SK-N-SH (cell line): Measurements from ENCODE around the gene ADCYAP1R1.

ENCODE experiments used
- CHD2 ChIP-seq: fragments of 150-350 bp; IDR thresholded peaks from 2 replicates; pipeline ENCODE4 v1.6.1; 2018; ENCODE audit warnings: low read length; ENCODE audit not compliant: partially characterized antibody
- ELF1 ChIP-seq: IDR thresholded peaks from 2 replicates; pipeline ENCODE4 v1.4.0; 2012
- EP300 ChIP-seq, 2 experiments: IDR thresholded peaks; 2 replicates each; pipeline versions ENCODE4 v1.4.0 to v1.6.1; 2012; ENCODE audit warnings: borderline replicate concordance in 1 of 2, low read depth in 1 of 2, low read length in 1 of 2
- GABPA ChIP-seq: IDR thresholded peaks from 2 replicates; pipeline ENCODE4 v1.4.0; 2012; ENCODE audit warnings: low read depth, mild to moderate bottlenecking
- JUND ChIP-seq: IDR thresholded peaks from 2 replicates; pipeline ENCODE4 v1.4.0; 2012
- POLR2AphosphoS5 ChIP-seq: IDR thresholded peaks from 2 replicates; pipeline ENCODE4 v1.6.1; 2012; ENCODE audit warnings: low read depth, low read length
- RFX5 ChIP-seq: IDR thresholded peaks from 2 replicates; pipeline ENCODE4 v1.6.1; 2012; ENCODE audit warnings: mild to moderate bottlenecking, improper control_type of control experiment, low read length
- TAF1 ChIP-seq: IDR thresholded peaks from 2 replicates; pipeline ENCODE4 v1.6.1; 2012; ENCODE audit warnings: low read depth, mild to moderate bottlenecking, low read length, moderate library complexity, borderline replicate concordance
- TF ChIP-seq, protein P1 (sequence below): fragments of 200-600 bp; sonication (generic); IDR thresholded peaks from 2 replicates; pipeline ENCODE4 v1.6.1; 2017; ENCODE audit warnings: antibody characterized with exemption, mild to moderate bottlenecking, moderate library complexity
- TF ChIP-seq, protein P2 (sequence below): fragments of 150-350 bp; IDR thresholded peaks from 2 replicates; pipeline ENCODE4 v1.6.1; 2017; ENCODE audit warnings: antibody characterized with exemption, low read length, low read depth, borderline replicate concordance

DNA sequence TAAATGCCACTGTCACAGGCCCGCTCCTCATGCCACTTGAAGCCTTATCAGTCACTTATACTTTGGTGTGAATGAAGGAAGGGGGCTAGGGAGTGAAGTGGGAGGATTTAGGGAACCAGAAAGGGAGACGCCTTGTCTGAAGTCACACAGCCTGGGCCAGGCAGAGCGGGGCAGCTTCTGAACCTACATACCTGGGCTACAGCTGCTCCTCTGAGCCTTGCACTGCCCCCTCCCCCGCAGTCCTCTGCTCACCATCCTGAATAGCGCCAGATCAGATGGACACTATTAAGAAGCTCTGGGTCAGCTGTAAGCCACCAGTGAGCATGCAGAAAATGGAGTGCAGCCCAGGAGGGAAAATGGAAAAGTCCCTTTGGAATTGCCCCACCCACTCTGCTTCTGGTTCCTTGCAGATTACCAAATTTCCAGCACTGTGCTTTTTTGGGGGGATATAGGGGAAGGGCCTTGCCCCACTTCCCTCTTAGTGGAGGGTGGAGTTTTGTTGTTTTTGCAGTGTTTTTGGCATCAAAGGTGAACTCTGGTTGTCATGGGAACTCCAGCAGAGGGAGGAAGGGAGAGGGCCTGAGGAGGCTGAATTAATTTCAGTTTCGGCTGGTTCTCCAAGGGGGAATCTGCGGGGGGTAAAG is 35.0 kb upstream of the ADCYAP1R1 start:
- TF ChIP-seq, protein P1, sequence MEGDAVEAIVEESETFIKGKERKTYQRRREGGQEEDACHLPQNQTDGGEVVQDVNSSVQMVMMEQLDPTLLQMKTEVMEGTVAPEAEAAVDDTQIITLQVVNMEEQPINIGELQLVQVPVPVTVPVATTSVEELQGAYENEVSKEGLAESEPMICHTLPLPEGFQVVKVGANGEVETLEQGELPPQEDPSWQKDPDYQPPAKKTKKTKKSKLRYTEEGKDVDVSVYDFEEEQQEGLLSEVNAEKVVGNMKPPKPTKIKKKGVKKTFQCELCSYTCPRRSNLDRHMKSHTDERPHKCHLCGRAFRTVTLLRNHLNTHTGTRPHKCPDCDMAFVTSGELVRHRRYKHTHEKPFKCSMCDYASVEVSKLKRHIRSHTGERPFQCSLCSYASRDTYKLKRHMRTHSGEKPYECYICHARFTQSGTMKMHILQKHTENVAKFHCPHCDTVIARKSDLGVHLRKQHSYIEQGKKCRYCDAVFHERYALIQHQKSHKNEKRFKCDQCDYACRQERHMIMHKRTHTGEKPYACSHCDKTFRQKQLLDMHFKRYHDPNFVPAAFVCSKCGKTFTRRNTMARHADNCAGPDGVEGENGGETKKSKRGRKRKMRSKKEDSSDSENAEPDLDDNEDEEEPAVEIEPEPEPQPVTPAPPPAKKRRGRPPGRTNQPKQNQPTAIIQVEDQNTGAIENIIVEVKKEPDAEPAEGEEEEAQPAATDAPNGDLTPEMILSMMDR = no peak
- no peak for TF ChIP-seq TAF1
- TF ChIP-seq RFX5 = no peak
- no peak for TF ChIP-seq ELF1
- TF ChIP-seq POLR2AphosphoS5 = no peak
- no peak for TF ChIP-seq GABPA
- TF ChIP-seq CHD2 = no peak
- TF ChIP-seq JUND = no peak
- TF ChIP-seq, protein P2, sequence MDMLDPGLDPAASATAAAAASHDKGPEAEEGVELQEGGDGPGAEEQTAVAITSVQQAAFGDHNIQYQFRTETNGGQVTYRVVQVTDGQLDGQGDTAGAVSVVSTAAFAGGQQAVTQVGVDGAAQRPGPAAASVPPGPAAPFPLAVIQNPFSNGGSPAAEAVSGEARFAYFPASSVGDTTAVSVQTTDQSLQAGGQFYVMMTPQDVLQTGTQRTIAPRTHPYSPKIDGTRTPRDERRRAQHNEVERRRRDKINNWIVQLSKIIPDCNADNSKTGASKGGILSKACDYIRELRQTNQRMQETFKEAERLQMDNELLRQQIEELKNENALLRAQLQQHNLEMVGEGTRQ = no peak
- no peak for TF ChIP-seq EP300 (IDR thresholded peaks at IDR 0.05; ENCODE audit: borderline replicate concordance in 1 of 2, low read depth in 1 of 2, low read length in 1 of 2)
